HG02798 (cell line): ENCODE measurements around the gene VARS2.
"Not testable (repeated sequence)": the region's sequence is repeated elsewhere in the genome, so short reads cannot be mapped to it uniquely, and the experiment has no call there.

ENCODE experiments used
- ATAC-seq: cut with Tn5 transposase; IDR thresholded peaks from one replicate; pipeline ENCODE4 v1.9.1; 2021; ENCODE audit warnings: mild to moderate bottlenecking; ENCODE audit not compliant: unreplicated experiment, poor library complexity

The VARS2 gene

DNA sequence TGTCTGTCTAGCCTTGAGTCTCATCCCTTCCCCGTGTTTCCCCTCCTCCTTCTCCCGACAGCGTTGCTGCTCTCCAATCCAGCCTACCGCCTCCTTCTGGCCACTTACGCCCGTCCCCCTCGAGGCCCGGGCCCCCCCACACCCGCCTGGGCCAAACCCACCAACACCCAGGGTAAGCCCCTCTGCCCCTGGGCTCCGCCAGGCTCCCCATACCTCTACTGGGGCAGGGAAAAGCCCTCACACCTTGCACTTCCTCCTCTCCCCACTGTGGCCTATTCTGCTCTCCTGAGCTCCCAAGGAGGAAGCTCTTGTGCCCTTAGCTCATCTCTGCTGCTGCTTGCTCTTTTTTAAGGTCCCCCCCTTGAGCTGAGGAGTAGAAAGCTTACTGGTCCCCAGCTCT, 18.7 kb upstream of the VARS2 start:
- ATAC-seq, result no peak

DNA sequence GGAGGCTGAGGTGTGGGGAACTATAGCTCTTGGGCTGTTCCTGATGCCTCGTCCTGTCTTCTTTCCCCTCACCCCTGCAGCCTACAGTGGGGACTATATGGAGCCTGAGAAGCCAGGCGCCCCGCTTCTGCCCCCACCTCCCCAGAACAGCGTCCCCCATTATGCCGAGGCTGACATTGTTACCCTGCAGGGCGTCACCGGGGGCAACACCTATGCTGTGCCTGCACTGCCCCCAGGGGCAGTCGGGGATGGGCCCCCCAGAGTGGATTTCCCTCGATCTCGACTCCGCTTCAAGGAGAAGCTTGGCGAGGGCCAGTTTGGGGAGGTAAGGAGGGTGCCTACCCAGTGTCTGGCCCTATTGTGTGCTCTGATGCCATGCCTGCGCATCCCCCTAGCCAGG, 17.5 kb upstream of the VARS2 start:
- ATAC-seq, result no peak

GRCh38 chr6:30897882-30898281, 16.2 kb upstream of the VARS2 start:
- no peak for ATAC-seq

GRCh38 chr6:30898750-30899360, 15.2 kb upstream of the VARS2 start:
- no peak for ATAC-seq

GRCh38 chr6:30900863-30901417, 13.1 kb upstream of the VARS2 start:
- no peak for ATAC-seq

GRCh38 chr6:30901436-30901835, 12.6 kb upstream of the VARS2 start:
- ATAC-seq, result no peak

DNA sequence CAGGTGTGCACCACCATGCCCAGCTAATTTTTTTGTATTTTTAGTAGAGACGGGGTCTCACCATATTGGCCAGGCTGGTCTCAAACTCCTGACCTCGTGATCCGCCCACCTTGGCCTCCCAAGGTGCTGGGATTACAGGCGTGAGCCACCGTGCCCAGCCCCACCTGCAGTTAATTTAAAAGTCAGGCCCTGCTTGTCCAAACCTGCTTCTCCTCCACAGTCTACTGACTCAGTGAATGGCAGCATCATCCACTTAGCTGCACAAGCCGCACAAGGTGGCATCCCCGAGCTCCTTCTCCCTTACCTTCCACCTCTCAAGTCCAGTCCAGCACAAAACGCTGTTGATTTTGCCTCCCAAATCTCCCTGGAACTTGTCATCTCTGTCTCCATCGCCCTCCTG, 11.8 kb upstream of the VARS2 start:
- not testable (repeated sequence) for ATAC-seq

DNA sequence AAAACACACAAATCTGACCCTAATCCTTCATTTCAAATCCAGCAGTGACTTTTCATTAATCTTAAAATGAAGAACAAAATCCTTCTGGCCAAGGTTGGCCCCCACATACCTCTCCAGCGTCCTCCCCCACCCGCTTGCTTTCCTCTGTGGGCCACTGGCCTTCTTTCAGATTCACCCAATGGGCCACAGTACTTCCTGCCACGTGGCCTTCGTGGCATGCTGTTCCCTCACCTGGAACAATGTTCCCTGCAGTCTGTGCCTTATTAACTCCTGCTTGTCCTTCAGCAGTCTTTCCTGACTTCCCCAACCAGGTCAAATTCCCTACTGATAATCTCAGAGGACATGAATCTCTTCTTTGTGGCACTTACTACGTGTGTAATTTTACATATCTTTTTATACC, 11.3 kb upstream of the VARS2 start:
- ATAC-seq, result no peak

DNA sequence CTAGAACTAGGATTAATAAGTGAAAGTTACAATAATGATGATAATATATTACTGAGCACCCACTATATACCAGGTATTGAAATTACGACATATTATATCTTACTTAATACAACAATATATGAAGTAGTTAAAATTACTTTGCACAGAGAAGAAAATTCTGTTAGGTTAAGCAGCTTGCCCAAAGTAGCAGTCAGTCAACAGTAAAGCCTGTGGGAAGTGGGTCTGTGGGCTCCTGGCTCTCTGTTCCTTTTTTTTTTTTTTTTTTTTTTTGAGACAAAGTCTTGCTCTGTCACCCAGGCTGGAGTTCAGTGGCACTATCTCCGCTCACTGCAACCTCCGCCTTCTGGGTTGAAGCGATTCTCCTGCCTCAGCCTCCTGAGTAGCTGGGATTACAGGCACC, 10.8 kb upstream of the VARS2 start:
- no peak for ATAC-seq

- ATAC-seq, result not testable (repeated sequence)
These were observed 6.7 kb upstream of the VARS2 start for GRCh38 chr6:30907290-30907757.

DNA sequence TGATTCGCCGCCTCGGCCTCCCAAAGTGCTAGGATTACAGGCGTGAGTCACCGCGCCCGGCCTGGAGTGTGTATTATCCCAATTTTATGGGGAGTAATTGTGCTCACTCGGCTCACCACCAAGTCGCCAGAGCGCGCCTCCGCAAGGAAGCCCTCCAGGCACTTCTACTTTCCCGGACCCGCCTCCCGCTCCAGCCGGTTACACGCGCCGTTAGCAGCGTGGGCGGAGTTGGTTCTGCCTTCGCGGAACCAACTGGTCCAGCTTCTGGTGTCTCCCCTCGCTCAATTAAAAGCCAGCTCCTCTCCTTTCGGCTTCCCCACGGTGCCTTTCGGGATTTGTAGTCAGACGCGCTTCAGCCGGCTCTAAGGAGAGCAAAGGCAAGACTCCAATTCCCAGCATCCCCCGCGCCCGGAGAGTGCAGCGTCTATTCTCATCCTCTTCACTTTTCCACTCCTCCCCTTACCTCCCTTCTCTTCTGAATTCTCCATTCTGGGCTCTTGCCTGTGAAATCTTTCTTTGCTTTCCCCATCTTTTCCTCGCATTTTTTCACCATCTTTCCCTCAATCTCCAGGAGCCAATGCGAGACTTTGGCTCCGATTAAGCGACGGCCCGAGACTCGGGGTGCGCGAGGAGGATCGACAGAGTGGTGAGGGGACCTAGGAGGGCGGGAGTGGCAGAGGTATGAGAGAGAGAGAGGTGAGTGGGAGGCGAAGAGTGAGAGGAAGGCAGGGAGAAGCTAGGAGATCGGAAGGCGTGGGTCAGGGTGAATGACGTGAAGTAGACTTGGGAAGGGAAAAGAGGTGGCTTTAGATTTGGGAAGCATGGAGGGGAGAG, 6.1 kb upstream of the VARS2 start, which contains the start of gene GTF2H4:
GTF2H4 (plus strand) TSS at position 450 of the 834 bp plus-strand sequence.
- peak; percentile 96 for ATAC-seq

- ATAC-seq, result no peak
These were observed 5.3 kb upstream of the VARS2 start for GRCh38 chr6:30908700-30909099.

- ATAC-seq, result not testable (repeated sequence)
These were observed 3.6 kb upstream of the VARS2 start for GRCh38 chr6:30910473-30910872.

- ATAC-seq, result no peak
These were observed 1.1 kb upstream of the VARS2 start for GRCh38 chr6:30912746-30913520.

DNA sequence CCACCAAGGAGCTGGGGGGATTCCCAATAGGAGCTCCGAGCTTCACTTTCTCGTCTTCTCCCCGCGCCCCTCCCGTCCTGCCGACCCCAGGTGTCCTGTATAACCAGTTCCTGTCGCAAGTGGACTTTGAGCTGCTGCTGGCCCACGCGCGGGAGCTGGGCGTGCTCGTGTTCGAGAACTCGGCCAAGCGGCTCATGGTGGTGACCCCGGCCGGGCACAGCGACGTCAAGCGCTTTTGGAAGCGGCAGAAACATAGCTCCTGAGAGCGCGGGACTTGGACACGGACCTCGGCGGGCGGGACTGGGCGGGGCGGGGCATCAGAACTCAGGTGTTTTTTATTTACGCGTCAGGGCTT, 340 bp upstream of the VARS2 start:
- no peak for ATAC-seq

GRCh38 chr6:30914854-30915590, 984 bp downstream of the VARS2 start:
- no peak for ATAC-seq

DNA sequence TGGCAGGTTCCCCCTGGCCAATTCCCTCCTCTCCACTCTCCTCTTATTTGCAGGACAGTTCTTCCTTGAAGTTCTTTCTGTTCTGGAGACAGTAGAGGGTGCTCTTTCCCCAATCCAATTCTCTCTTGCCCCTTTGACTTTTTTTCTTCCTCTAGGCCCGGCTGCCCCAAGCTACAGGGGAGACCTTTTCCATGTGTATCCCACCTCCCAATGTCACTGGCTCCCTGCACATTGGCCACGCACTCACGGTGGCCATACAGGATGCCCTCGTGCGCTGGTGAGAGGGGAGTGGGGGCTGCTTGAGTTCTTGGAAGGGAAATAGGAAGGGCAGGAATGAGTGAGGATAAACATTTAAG, 1.5 kb downstream of the VARS2 start:
- ATAC-seq, result no peak

GRCh38 chr6:30917041-30917440, 3.0 kb downstream of the VARS2 start:
- ATAC-seq, result no peak

GRCh38 chr6:30917487-30917886, 3.4 kb downstream of the VARS2 start:
- ATAC-seq, result no peak

- no peak for ATAC-seq
These were observed 4.6 kb downstream of the VARS2 start for GRCh38 chr6:30918670-30919069.
